CD14-positive monocyte (primary cell): ENCODE measurements around the gene ARL5C. TPM values are rescaled to one million over a fixed set of nuclear protein-coding genes. Genes with fewer than 3 reads are reported as not detected.
A peak's percentile ranks its signal among the peaks of the same experiment; 100 is the strongest.

Experiments
- DNase-seq, 3 donors: peaks; one replicate each; pipeline ENCODE4 v3.0.0-alpha.2; 2011 to 2022
- H2AFZ ChIP-seq: 2 replicates; pipeline ENCODE4 v1.6.0; 2012; ENCODE audit warnings: mild to moderate bottlenecking, low read depth, low read length, inconsistent platforms; ENCODE audit not compliant: insufficient read depth, poor library complexity, severe bottlenecking
- H3K27ac ChIP-seq, 2 donors: 1 replicate in 1 of 2; 2 replicates in 1 of 2; pipeline ENCODE4 v1.5.1; 2012 to 2013; ENCODE audit warnings: low read length in 2 of 2, control low read depth in 1 of 2, inconsistent platforms in 1 of 2, low read depth in 1 of 2, mild to moderate bottlenecking in 1 of 2
- H3K27me3 ChIP-seq, 2 donors: one replicate each; pipeline versions ENCODE4 v1.6.0 to v1.6.1; 2011 to 2013; ENCODE audit warnings: low read length in 2 of 2; ENCODE audit not compliant: control insufficient read depth in 2 of 2, insufficient read depth in 2 of 2
- H3K36me3 ChIP-seq, 2 donors: replicated peaks in 1 of 2; 1 replicate in 1 of 2; 2 replicates in 1 of 2; pipeline versions ENCODE4 v1.5.1 to v1.6.1; 2012 to 2013; ENCODE audit warnings: low read length in 2 of 2, control low read depth in 1 of 2, inconsistent platforms in 1 of 2, mild to moderate bottlenecking in 1 of 2; ENCODE audit not compliant: insufficient read depth in 2 of 2, control insufficient read depth in 1 of 2
- H3K4me1 ChIP-seq, 2 donors: 1 replicate in 1 of 2; 2 replicates in 1 of 2; pipeline versions ENCODE4 v1.5.1 to v1.6.1; 2012 to 2013; ENCODE audit warnings: low read length in 2 of 2, control low read depth in 1 of 2, inconsistent platforms in 1 of 2, mild to moderate bottlenecking in 1 of 2, moderate library complexity in 1 of 2; ENCODE audit not compliant: insufficient read depth in 2 of 2, control insufficient read depth in 1 of 2
- H3K4me2 ChIP-seq: replicated peaks from 2 replicates; pipeline ENCODE3; 2012; ENCODE audit warnings: low read length, moderate library complexity, mild to moderate bottlenecking; ENCODE audit not compliant: poor library complexity, severe bottlenecking; ENCODE audit errors: extremely low read depth
- H3K4me3 ChIP-seq, 3 experiments: fragments of 200-600 bp in 1 of 3; sonication (generic) in 1 of 3; replicated peaks in 1 of 3; 1 replicate in 2 of 3; 2 replicates in 1 of 3; pipeline ENCODE4 v1.5.1; 2011 to 2013; ENCODE audit warnings: low read length in 3 of 3, mild to moderate bottlenecking in 3 of 3, control low read depth in 2 of 3, low read depth in 2 of 3, inconsistent platforms in 1 of 3, moderate library complexity in 1 of 3
- H3K79me2 ChIP-seq: 2 replicates; pipeline ENCODE4 v1.6.0; 2012; ENCODE audit warnings: mild to moderate bottlenecking, control low read depth, inconsistent platforms, low read length, moderate library complexity; ENCODE audit not compliant: insufficient read depth
- H3K9ac ChIP-seq: 2 replicates; pipeline ENCODE4 v1.6.0; 2017; ENCODE audit warnings: low read length, mild to moderate bottlenecking; ENCODE audit not compliant: insufficient read depth, poor library complexity, severe bottlenecking
- H3K9me3 ChIP-seq, 2 donors: replicated peaks in 1 of 2; 1 replicate in 1 of 2; 2 replicates in 1 of 2; pipeline versions ENCODE4 v1.5.1 to v1.6.1; 2012 to 2013; ENCODE audit warnings: low read length in 2 of 2, control low read depth in 1 of 2; ENCODE audit not compliant: control insufficient read depth in 1 of 2, insufficient read depth in 1 of 2
- H4K20me1 ChIP-seq: 2 replicates; pipeline ENCODE4 v1.6.0; 2012; ENCODE audit warnings: mild to moderate bottlenecking, low read length, control low read depth, moderate library complexity; ENCODE audit not compliant: insufficient read depth
- H3K27ac Mint-ChIP-seq, 7 donors: one replicate each; pipeline ENCODE4 v1.8.0; 2020; ENCODE audit warnings: mild to moderate bottlenecking in 7 of 7, mixed read lengths in 7 of 7, moderate library complexity in 6 of 7, inconsistent platforms in 2 of 7
- H3K27me3 Mint-ChIP-seq, 3 donors: one replicate each; pipeline ENCODE4 v1.8.0; 2021 to 2022; ENCODE audit warnings: low read depth in 3 of 3, mild to moderate bottlenecking in 3 of 3, mixed read lengths in 3 of 3, moderate library complexity in 3 of 3, inconsistent platforms in 1 of 3
- H3K36me3 Mint-ChIP-seq, 2 donors: one replicate each; pipeline ENCODE4 v1.8.0; 2020; ENCODE audit warnings: mixed read lengths in 2 of 2, inconsistent platforms in 1 of 2, mild to moderate bottlenecking in 1 of 2
- H3K4me1 Mint-ChIP-seq: one replicate; pipeline ENCODE4 v1.8.0; 2020; ENCODE audit warnings: mild to moderate bottlenecking, mixed read lengths
- H3K4me3 Mint-ChIP-seq, 2 donors: one replicate each; pipeline ENCODE4 v1.8.0; 2020; ENCODE audit warnings: mild to moderate bottlenecking in 2 of 2, mixed read lengths in 2 of 2, moderate library complexity in 1 of 2
- H3K9me3 Mint-ChIP-seq, 7 donors: one replicate each; pipeline ENCODE4 v1.8.0; 2020 to 2022; ENCODE audit warnings: mixed read lengths in 7 of 7, mild to moderate bottlenecking in 6 of 7, moderate library complexity in 6 of 7, inconsistent platforms in 2 of 7
- WGBS: methylation state at CpG from one replicate; pipeline ENCODE4 v1.1.5; 2013; ENCODE audit warnings: missing lambda C conversion rate; ENCODE audit not compliant: insufficient coverage; 5-methylcytosine and 5-hydroxymethylcytosine counted together
- intact Hi-C, 2 donors: fragments of 100-400 bp; cut with micrococcal nuclease; formaldehyde crosslinking; loops; one replicate each; pipeline versions ENCODE4 v1.15.0 to v1.15.1; 2023
- polyA plus RNA-seq, 3 donors: library from polyadenylated mRNA; depleted of rRNA in 1 of 3; unstranded in 2 of 3; stranded (reverse) in 1 of 3; fragments of 300-500 nt in 2 of 3; fragments of >200 nt in 1 of 3; fragmentation: Illumina TruSeq in 2 of 3; gene quantifications; 1 replicate in 2 of 3; 2 replicates in 1 of 3; pipeline ENCODE4 v1.2.3, GENCODE V29; 2012 to 2021
- TF ChIP-seq, protein P1 (sequence below): fragments of 200-600 bp; IDR thresholded peaks from one replicate; pipeline ENCODE4 v1.8.0; 2022; ENCODE audit warnings: antibody characterized with exemption, mild to moderate bottlenecking

The ARL5C gene
- polyA plus RNA-seq, 3 donors = 0.04 TPM; not detected in 2

DNA sequence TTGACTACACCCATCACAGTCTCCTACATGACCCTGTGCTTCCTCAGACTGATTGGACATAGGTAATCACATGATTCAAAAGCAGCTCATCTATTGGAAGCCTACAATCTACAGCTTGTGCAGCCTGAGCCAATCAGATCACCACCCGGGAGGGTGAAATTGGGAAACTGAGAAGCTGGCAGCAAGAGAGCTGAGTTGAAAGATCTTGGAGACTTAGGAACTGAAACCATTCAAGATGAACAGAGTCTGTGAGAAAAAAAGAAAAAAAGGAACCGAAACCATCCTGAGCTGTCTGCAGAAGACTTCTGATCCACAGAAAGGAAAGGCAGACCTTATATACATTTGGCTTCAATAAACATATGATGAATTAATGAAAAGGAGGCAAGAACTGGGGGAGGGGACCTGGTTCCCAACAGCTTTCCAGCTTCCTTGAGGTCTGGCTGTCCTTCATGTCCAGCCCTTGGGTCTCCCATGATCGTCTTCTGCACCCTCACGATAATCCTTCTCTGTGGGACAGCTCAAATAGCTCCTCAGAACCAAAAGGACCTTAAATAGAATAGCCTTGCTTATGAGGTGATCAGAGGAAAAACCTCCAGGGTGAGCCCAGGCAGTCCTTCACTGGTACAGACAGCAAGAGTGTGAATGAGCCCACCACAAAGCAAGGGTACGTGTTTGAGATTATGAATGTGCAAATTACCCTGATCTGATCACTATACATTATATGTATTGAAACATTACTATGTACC lies 47.1 kb downstream of the ARL5C start:
- Histone ChIP-seq H4K20me1 (no peaks in the 10 kb centered on the region), H3K4me1 (peaks cover 42 to 56% of the 10 kb centered on the region in 2 donors), H3K9me3 (no peaks in the 10 kb centered on the region), H3K27ac (peak overlapping the region; percentile 25 to 72), H3K4me3 (peak overlapping the region in 1 of 3 experiments; percentile 42), H3K9ac (no peak overlapping the region), H3K79me2 (no peaks in the 10 kb centered on the region), H3K36me3 (no peaks in the 10 kb centered on the region), H3K4me2 (peak overlapping the region; percentile 63), H3K27me3 (no peaks in the 10 kb centered on the region), H2AFZ (no peak overlapping the region)
- peak overlapping the region in 1 of 2 donors; percentile 35 for H3K4me3 Mint-ChIP-seq
- H3K9me3 Mint-ChIP-seq = peaks cover 1 to 10% (median 5%) of the 10 kb centered on the region in 7 donors
- TF ChIP-seq, protein P1, sequence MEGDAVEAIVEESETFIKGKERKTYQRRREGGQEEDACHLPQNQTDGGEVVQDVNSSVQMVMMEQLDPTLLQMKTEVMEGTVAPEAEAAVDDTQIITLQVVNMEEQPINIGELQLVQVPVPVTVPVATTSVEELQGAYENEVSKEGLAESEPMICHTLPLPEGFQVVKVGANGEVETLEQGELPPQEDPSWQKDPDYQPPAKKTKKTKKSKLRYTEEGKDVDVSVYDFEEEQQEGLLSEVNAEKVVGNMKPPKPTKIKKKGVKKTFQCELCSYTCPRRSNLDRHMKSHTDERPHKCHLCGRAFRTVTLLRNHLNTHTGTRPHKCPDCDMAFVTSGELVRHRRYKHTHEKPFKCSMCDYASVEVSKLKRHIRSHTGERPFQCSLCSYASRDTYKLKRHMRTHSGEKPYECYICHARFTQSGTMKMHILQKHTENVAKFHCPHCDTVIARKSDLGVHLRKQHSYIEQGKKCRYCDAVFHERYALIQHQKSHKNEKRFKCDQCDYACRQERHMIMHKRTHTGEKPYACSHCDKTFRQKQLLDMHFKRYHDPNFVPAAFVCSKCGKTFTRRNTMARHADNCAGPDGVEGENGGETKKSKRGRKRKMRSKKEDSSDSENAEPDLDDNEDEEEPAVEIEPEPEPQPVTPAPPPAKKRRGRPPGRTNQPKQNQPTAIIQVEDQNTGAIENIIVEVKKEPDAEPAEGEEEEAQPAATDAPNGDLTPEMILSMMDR = no peak
- peaks cover 3 to 7% (median 4%) of the 10 kb centered on the region in 3 donors for H3K27me3 Mint-ChIP-seq
- intact Hi-C loops = no loop called here
- peak overlapping the region; percentile 59 to 90 (median 80) for H3K27ac Mint-ChIP-seq
- peaks cover 52% of the 10 kb centered on the region for H3K4me1 Mint-ChIP-seq
- H3K36me3 Mint-ChIP-seq = no peaks in the 10 kb centered on the region
- DNase-seq = peak; percentile 82 to 97 (median 94)
- no CpG with 5 or more reads among the region's 5 CpGs for WGBS

DNA sequence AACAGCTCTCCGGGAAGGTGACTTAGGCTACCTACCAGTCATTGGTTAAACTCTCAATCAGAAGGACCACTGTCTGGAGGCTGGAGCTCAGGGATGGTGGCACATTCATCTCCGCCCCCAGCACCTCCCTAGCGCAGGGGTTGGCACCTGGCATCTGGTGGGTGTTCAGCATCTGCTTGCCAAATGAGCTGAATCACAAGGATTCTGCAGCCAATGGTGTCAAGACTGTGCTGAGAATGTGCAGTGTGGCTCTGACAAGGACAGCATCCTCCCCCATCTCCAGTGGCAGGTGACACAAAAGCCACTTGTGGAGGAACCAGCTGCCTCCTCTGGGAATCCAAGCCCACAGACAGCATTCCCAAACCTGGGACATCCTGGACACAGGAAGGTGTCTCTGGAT lies 49.7 kb downstream of the ARL5C start:
- H2AFZ ChIP-seq = no peak overlapping the region
- no peak overlapping the region for H3K4me3 Mint-ChIP-seq
- intact Hi-C loops = no loop called here
- DNase-seq = no peak
- no peaks in the 10 kb centered on the region for H3K9me3 ChIP-seq
- H3K4me1 Mint-ChIP-seq = peaks cover 32% of the 10 kb centered on the region
- H3K79me2 ChIP-seq = no peaks in the 10 kb centered on the region
- 89% methylated on average over 3 of the region's 3 CpGs for WGBS
- H3K27me3 Mint-ChIP-seq = peaks cover 2 to 15% (median 3%) of the 10 kb centered on the region in 3 donors
- no peak overlapping the region for H3K4me2 ChIP-seq
- H3K27me3 ChIP-seq = peaks cover 0 to 5% of the 10 kb centered on the region in 2 donors
- TF ChIP-seq, protein P1 = no peak
- no peaks in the 10 kb centered on the region for H3K36me3 Mint-ChIP-seq
- no peaks in the 10 kb centered on the region for H3K36me3 ChIP-seq
- H3K27ac Mint-ChIP-seq = peak overlapping the region in 1 of 7 donors; percentile 50
- H3K4me1 ChIP-seq = peaks cover 25 to 40% of the 10 kb centered on the region in 2 donors
- no peak overlapping the region for H3K9ac ChIP-seq
- H3K27ac ChIP-seq = no peak overlapping the region
- peaks cover 1 to 11% (median 5%) of the 10 kb centered on the region in 7 donors for H3K9me3 Mint-ChIP-seq
- H3K4me3 ChIP-seq = no peak overlapping the region
- no peaks in the 10 kb centered on the region for H4K20me1 ChIP-seq
